Activated naive CD4-positive, alpha-beta T cell treated with anti-CD3 and anti-CD28 coated beads, Interleukin-2, amount 10 ng/mL, durations not matched to agents 7 days and 5 days (primary cell): ENCODE measurements around the gene THAP11.

Source experiments
- CTCF ChIA-PET: fragments of 350-600 bp; sonication (Branson Sonifier 250); formaldehyde crosslinking; loops from one replicate; lab custom pipeline; 2021; ENCODE audit warnings: antibody characterized with exemption; lab: Charles Lee
- DNase-seq: peaks from one replicate; pipeline ENCODE4 v3.0.0-alpha.2; 2020
- H3K27ac Mint-ChIP-seq: one replicate; pipeline ENCODE4 v1.8.0; 2021; ENCODE audit warnings: mild to moderate bottlenecking, moderate library complexity, mixed read lengths
- H3K27me3 Mint-ChIP-seq: one replicate; pipeline ENCODE4 v1.8.0; 2021; ENCODE audit warnings: mild to moderate bottlenecking, mixed read lengths
- H3K36me3 Mint-ChIP-seq: one replicate; pipeline ENCODE4 v1.8.0; 2021; ENCODE audit warnings: mixed read lengths
- H3K4me1 Mint-ChIP-seq: one replicate; pipeline ENCODE4 v1.8.0; 2021; ENCODE audit warnings: mixed read lengths
- H3K4me3 Mint-ChIP-seq: one replicate; pipeline ENCODE4 v1.8.0; 2021; ENCODE audit warnings: mild to moderate bottlenecking, moderate library complexity, mixed read lengths
- H3K9me3 Mint-ChIP-seq: one replicate; pipeline ENCODE4 v1.8.0; 2021; ENCODE audit warnings: mixed read lengths

Gene THAP11

GRCh38 chr16:67844497-67844896, 2.4 kb downstream of the THAP11 start:
- Mint-ChIP-seq H3K4me1 (peaks cover 57% of the 10 kb centered on the region), H3K27me3 (no peaks in the 10 kb centered on the region), H3K4me3 (peak overlapping the region; percentile 95), H3K9me3 (no peaks in the 10 kb centered on the region), H3K27ac (peak overlapping the region; percentile 99), H3K36me3 (peaks cover 21% of the 10 kb centered on the region)
- no peak for DNase-seq
- CTCF ChIA-PET: interaction anchor here (0.7 to 3.9 kb wide), 6 partner anchors 11 to 172 kb away, joined by 3 to 30 read pairs (median 5); no protein-coding TSS in a partner anchor

GRCh38 chr16:67845291-67846062, 3.4 kb downstream of the THAP11 start:
- no peak for DNase-seq
- CTCF ChIA-PET: interaction anchor here (0.7 to 3.9 kb wide), 3 partner anchors 10 to 30 kb away, joined by 3 to 30 read pairs (median 6); no protein-coding TSS in a partner anchor

GRCh38 chr16:67846063-67846319, 3.9 kb downstream of the THAP11 start:
- CTCF ChIA-PET: interaction anchor here (0.7 to 3.9 kb wide), 2 partner anchors 28 to 30 kb away, joined by 4 to 30 read pairs; no protein-coding TSS in a partner anchor
- DNase-seq: no peak
- no peaks in the 10 kb centered on the region for H3K9me3 Mint-ChIP-seq
- peak overlapping the region; percentile 86 for H3K27ac Mint-ChIP-seq
- H3K27me3 Mint-ChIP-seq: no peaks in the 10 kb centered on the region
- H3K4me3 Mint-ChIP-seq: peak overlapping the region; percentile 95
- peaks cover 21% of the 10 kb centered on the region for H3K36me3 Mint-ChIP-seq
- H3K4me1 Mint-ChIP-seq: peaks cover 62% of the 10 kb centered on the region

More at GRCh38 chr16:67845291-67846062, 3.4 kb downstream of the THAP11 start:
- peaks cover 62% of the 10 kb centered on the region for H3K4me1 Mint-ChIP-seq
- H3K4me3 Mint-ChIP-seq: peak overlapping the region; percentile 95
- H3K36me3 Mint-ChIP-seq: peaks cover 21% of the 10 kb centered on the region
- H3K27me3 Mint-ChIP-seq: no peaks in the 10 kb centered on the region
- no peaks in the 10 kb centered on the region for H3K9me3 Mint-ChIP-seq
- H3K27ac Mint-ChIP-seq: peak overlapping the region; percentile 86

- CTCF ChIA-PET: interaction anchor here (0.7 to 3.9 kb wide), 2 partner anchors 27 to 31 kb away, joined by 4 to 30 read pairs; no protein-coding TSS in a partner anchor
- Mint-ChIP-seq H3K4me3 (peak within 1 kb of the TSS; percentile 95), H3K4me1 (peaks cover 59% of the 10 kb centered on the region), H3K9me3 (no peaks in the 10 kb centered on the region), H3K27ac (peak within 1 kb of the TSS; percentile 88), H3K27me3 (no peaks in the 10 kb centered on the region), H3K36me3 (peaks cover 21% of the 10 kb centered on the region)
- DNase-seq: peak; percentile 97
Observed at GRCh38 chr16:67846320-67847063, 4.4 kb downstream of the THAP11 start, which contains the start of gene NUTF2. Gene NUTF2, plus strand, starts transcription at chr16:67846933. Its CDS starts 18,198 bp downstream, at chr16:67865131.

- Mint-ChIP-seq H3K36me3 (peaks cover 21% of the 10 kb centered on the region), H3K27ac (peak within 1 kb of the TSS; percentile 88), H3K4me3 (peak within 1 kb of the TSS; percentile 95), H3K9me3 (no peaks in the 10 kb centered on the region), H3K4me1 (peaks cover 55% of the 10 kb centered on the region), H3K27me3 (no peaks in the 10 kb centered on the region)
- CTCF ChIA-PET: interaction anchor here (1.2 kb wide), 2 partner anchors 31 to 175 kb away, joined by 3 read pairs; no protein-coding TSS in a partner anchor
- peak; percentile 76 for DNase-seq
Observed at GRCh38 chr16:67847064-67847861, 5.1 kb downstream of the THAP11 start, which contains the start of gene CENPT. Gene CENPT, minus strand, starts transcription at chr16:67847693. Its CDS starts 13,834 bp downstream, at chr16:67833859.

- Mint-ChIP-seq H3K27ac (no peak overlapping the region), H3K4me3 (peak overlapping the region; percentile 92), H3K9me3 (no peaks in the 10 kb centered on the region), H3K27me3 (no peaks in the 10 kb centered on the region), H3K36me3 (peaks cover 21% of the 10 kb centered on the region), H3K4me1 (peaks cover 49% of the 10 kb centered on the region)
- CTCF ChIA-PET: interaction anchor here (0.5 to 1.4 kb wide), 5 partner anchors 12 to 176 kb away, joined by 3 read pairs; no protein-coding TSS in a partner anchor
- no peak for DNase-seq
Observed at GRCh38 chr16:67848118-67848517, 6.0 kb downstream of the THAP11 start.

GRCh38 chr16:67853670-67854069, 11.6 kb downstream of the THAP11 start:
- Mint-ChIP-seq H3K9me3 (no peaks in the 10 kb centered on the region), H3K4me1 (peaks cover 19% of the 10 kb centered on the region), H3K36me3 (peaks cover 2% of the 10 kb centered on the region), H3K27ac (no peak overlapping the region), H3K4me3 (no peak overlapping the region), H3K27me3 (no peaks in the 10 kb centered on the region)
- DNase-seq: no peak
- CTCF ChIA-PET: no interaction called here

- Mint-ChIP-seq H3K4me3 (no peak overlapping the region), H3K4me1 (peaks cover 10% of the 10 kb centered on the region), H3K27ac (no peak overlapping the region), H3K9me3 (no peaks in the 10 kb centered on the region), H3K27me3 (no peaks in the 10 kb centered on the region), H3K36me3 (peaks cover 1% of the 10 kb centered on the region)
- CTCF ChIA-PET: interaction anchor here (1.0 to 2.0 kb wide), 2 partner anchors 11 to 28 kb away, joined by 3 to 6 read pairs; no protein-coding TSS in a partner anchor
- DNase-seq: no peak
Observed at GRCh38 chr16:67855789-67856188, 13.7 kb downstream of the THAP11 start.

- Mint-ChIP-seq H3K27me3 (no peaks in the 10 kb centered on the region), H3K36me3 (peaks cover 6% of the 10 kb centered on the region), H3K4me3 (no peak overlapping the region), H3K9me3 (no peaks in the 10 kb centered on the region), H3K27ac (peak overlapping the region; percentile 20), H3K4me1 (peaks cover 10% of the 10 kb centered on the region)
- no peak for DNase-seq
- CTCF ChIA-PET: interaction anchor here (0.9 to 2.0 kb wide), 3 partner anchors 12 to 41 kb away, joined by 3 to 6 read pairs (median 6); partner anchors contain the start of gene NRN1L
Observed at GRCh38 chr16:67856927-67857546, 14.9 kb downstream of the THAP11 start.

- no peak for DNase-seq
- Mint-ChIP-seq H3K36me3 (peaks cover 6% of the 10 kb centered on the region), H3K9me3 (no peaks in the 10 kb centered on the region), H3K4me1 (peaks cover 10% of the 10 kb centered on the region), H3K4me3 (no peak overlapping the region), H3K27me3 (no peaks in the 10 kb centered on the region), H3K27ac (no peak overlapping the region)
- CTCF ChIA-PET: interaction anchor here (0.9 to 1.2 kb wide), 2 partner anchors 26 to 42 kb away, joined by 3 to 6 read pairs; partner anchors contain the start of gene NRN1L
Observed at GRCh38 chr16:67857547-67858233, 15.6 kb downstream of the THAP11 start.

GRCh38 chr16:67858500-67858899, 16.4 kb downstream of the THAP11 start:
- no peak for DNase-seq
- Mint-ChIP-seq H3K27me3 (no peaks in the 10 kb centered on the region), H3K27ac (no peak overlapping the region), H3K9me3 (no peaks in the 10 kb centered on the region), H3K4me1 (peaks cover 10% of the 10 kb centered on the region), H3K4me3 (no peak overlapping the region), H3K36me3 (peaks cover 6% of the 10 kb centered on the region)
- CTCF ChIA-PET: interaction anchor here (0.7 to 1.2 kb wide), 2 partner anchors 26 to 43 kb away, joined by 4 to 6 read pairs; no protein-coding TSS in a partner anchor

- Mint-ChIP-seq H3K27ac (peak overlapping the region; percentile 30), H3K4me3 (no peak overlapping the region), H3K4me1 (peaks cover 7% of the 10 kb centered on the region), H3K9me3 (no peaks in the 10 kb centered on the region), H3K36me3 (peaks cover 9% of the 10 kb centered on the region), H3K27me3 (no peaks in the 10 kb centered on the region)
- no peak for DNase-seq
- CTCF ChIA-PET: interaction anchor here (0.7 to 8.6 kb wide), 3 partner anchors 7 to 193 kb away, joined by 3 to 82 read pairs (median 4); partner anchors contain the start of genes C16orf86 and ENKD1
Observed at GRCh38 chr16:67860589-67861398, 18.7 kb downstream of the THAP11 start.
